Spleen (tissue), 7 donors: ENCODE measurements around the gene ZNF292.

Experiments
- POLR2A ChIP-seq, 3 donors: fragments of 450-650 bp; IDR thresholded peaks; one replicate each; pipeline ENCODE4 v1.5.1; 2017; ENCODE audit warnings: antibody characterized with exemption in 3 of 3, mild to moderate bottlenecking in 1 of 3
- POLR2AphosphoS5 ChIP-seq, 3 donors: sonication (generic); formaldehyde crosslinking; IDR thresholded peaks; one replicate each; pipeline ENCODE4 v1.5.1; 2017; ENCODE audit warnings: antibody characterized with exemption in 3 of 3
- TF ChIP-seq, protein P1 (sequence below), 11 experiments: fragments of 200-600 bp in 7 of 11; fragments of 450-650 bp in 4 of 11; sonication (generic) in 4 of 11; IDR thresholded peaks in 8 of 11; conservative IDR thresholded peaks in 3 of 11; 1 replicate in 7 of 11; 2 replicates in 4 of 11; pipeline versions ENCODE4 v1.4.0 to v1.8.0; 2016 to 2021; ENCODE audit warnings: antibody characterized with exemption in 11 of 11, inconsistent platforms in 4 of 11, mild to moderate bottlenecking in 1 of 11
- donor health status: DM: no; HTN: no; CAD: no; lungs with moderate emphysema.
- donor health status: DM: no; HTN: no; CAD: no.
- donor health status: DM: no; HTN: no; CAD: no.

DNA sequence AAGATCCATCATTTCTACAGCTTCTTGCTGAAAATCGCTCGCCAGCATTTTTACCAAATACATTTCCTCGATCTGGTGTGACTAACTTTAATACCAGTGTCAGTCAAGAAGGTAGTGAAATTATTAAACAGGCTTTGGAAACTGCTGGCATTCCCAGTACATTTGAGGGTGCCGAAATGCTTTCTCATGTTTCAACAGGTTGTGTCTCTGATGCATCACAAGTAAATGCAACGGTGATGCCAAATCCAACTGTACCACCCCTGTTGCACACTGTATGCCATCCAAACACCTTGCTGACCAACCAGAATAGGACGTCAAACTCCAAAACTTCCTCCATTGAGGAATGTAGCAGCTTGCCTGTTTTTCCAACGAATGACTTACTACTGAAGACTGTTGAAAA lies 102.6 kb downstream of the ZNF292 start:
- TF ChIP-seq, protein P1, sequence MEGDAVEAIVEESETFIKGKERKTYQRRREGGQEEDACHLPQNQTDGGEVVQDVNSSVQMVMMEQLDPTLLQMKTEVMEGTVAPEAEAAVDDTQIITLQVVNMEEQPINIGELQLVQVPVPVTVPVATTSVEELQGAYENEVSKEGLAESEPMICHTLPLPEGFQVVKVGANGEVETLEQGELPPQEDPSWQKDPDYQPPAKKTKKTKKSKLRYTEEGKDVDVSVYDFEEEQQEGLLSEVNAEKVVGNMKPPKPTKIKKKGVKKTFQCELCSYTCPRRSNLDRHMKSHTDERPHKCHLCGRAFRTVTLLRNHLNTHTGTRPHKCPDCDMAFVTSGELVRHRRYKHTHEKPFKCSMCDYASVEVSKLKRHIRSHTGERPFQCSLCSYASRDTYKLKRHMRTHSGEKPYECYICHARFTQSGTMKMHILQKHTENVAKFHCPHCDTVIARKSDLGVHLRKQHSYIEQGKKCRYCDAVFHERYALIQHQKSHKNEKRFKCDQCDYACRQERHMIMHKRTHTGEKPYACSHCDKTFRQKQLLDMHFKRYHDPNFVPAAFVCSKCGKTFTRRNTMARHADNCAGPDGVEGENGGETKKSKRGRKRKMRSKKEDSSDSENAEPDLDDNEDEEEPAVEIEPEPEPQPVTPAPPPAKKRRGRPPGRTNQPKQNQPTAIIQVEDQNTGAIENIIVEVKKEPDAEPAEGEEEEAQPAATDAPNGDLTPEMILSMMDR (IDR thresholded peaks at IDR 0.05 in 8 of 11, conservative IDR thresholded peaks at IDR 0.05 in 3 of 11) = no peak
- no peak for TF ChIP-seq POLR2AphosphoS5 (IDR thresholded peaks at IDR 0.05)
- TF ChIP-seq POLR2A (IDR thresholded peaks at IDR 0.05) = no peak
